K562 (cell line): ENCODE data around the gene GPR157.

Experiments
- BRCA1 ChIP-seq, 2 experiments: fragments of 450-650 bp in 1 of 2; sonication (generic) in 1 of 2; formaldehyde crosslinking in 1 of 2; IDR thresholded peaks; 2 replicates each; pipeline versions ENCODE4 v1.5.0 to v1.6.1; 2017 to 2020; ENCODE audit warnings: mild to moderate bottlenecking in 1 of 2, missing genetic modification reagents in 1 of 2
- CTCF ChIP-seq, 3 experiments: IDR thresholded peaks in 2 of 3; conservative IDR thresholded peaks in 1 of 3; 2 replicates each; pipeline ENCODE4 v1.5.1; 2011 to 2012; ENCODE audit warnings: low read length in 3 of 3, mild to moderate bottlenecking in 3 of 3, control low read depth in 2 of 3, improper control_type of control experiment in 1 of 3, inconsistent platforms in 1 of 3, low read depth in 1 of 3, mixed read lengths in 1 of 3, moderate library complexity in 1 of 3; ENCODE audit not compliant: insufficient read depth in 2 of 3
- DPF2 ChIP-seq: fragments of 450-650 bp; IDR thresholded peaks from 2 replicates; pipeline ENCODE4 v1.6.1; 2016
- ELF4 ChIP-seq: fragments of 450-650 bp; formaldehyde crosslinking; IDR thresholded peaks from 2 replicates; pipeline ENCODE4 v1.4.0; 2022; ENCODE audit warnings: missing genetic modification characterization
- ELK3 ChIP-seq: fragments of 450-650 bp; formaldehyde crosslinking; IDR thresholded peaks from 2 replicates; pipeline ENCODE4 v1.4.0; 2020; ENCODE audit warnings: mild to moderate bottlenecking
- KDM1A ChIP-seq, 2 experiments: fragments of 450-650 bp; IDR thresholded peaks; 2 replicates each; pipeline ENCODE4 v1.6.1; 2016; ENCODE audit warnings: mild to moderate bottlenecking in 2 of 2
- REST ChIP-seq, 2 experiments: fragments of 450-650 bp; formaldehyde crosslinking in 1 of 2; IDR thresholded peaks; 2 replicates each; pipeline versions ENCODE4 v1.4.0 to v1.6.1; 2014 to 2020; ENCODE audit warnings: mild to moderate bottlenecking in 2 of 2, borderline replicate concordance in 1 of 2, low read depth in 1 of 2
- RFX5 ChIP-seq: IDR thresholded peaks from 2 replicates; pipeline ENCODE4 v1.6.1; 2011; ENCODE audit warnings: low read depth, mild to moderate bottlenecking, improper control_type of control experiment, low read length
- TAF1 ChIP-seq: IDR thresholded peaks from 2 replicates; pipeline ENCODE4 v1.6.1; 2011; ENCODE audit warnings: mild to moderate bottlenecking, low read length, moderate library complexity; ENCODE audit not compliant: insufficient read depth, control insufficient read depth, severe bottlenecking; ENCODE audit errors: extremely low read depth
- ZBTB40 ChIP-seq, 2 experiments: fragments of 450-650 bp in 1 of 2; sonication (generic) in 1 of 2; formaldehyde crosslinking in 1 of 2; IDR thresholded peaks; 2 replicates each; pipeline versions ENCODE4 v1.7.1 to v1.9.0; 2016 to 2022; ENCODE audit warnings: inconsistent platforms in 1 of 2, mild to moderate bottlenecking in 1 of 2, missing genetic modification reagents in 1 of 2

GRCh38 chr1:9125325-9125724 is 3.6 kb downstream of the GPR157 start:
- TF ChIP-seq DPF2 (no peak), CTCF (IDR thresholded peaks at IDR 0.05 in 2 of 3, conservative IDR thresholded peaks at IDR 0.05 in 1 of 3; ENCODE audit: insufficient read depth in 2 of 3, low read depth in 1 of 3, low read length in 3 of 3) (no peak), REST (IDR thresholded peaks at IDR 0.05; ENCODE audit: borderline replicate concordance) (no peak), REST (CRISPR knock-in tag; IDR thresholded peaks at IDR 0.05; ENCODE audit: low read depth) (no peak), ZBTB40 (IDR thresholded peaks at IDR 0.05) (no peak), ZBTB40 (CRISPR knock-in tag; IDR thresholded peaks at IDR 0.05) (no peak), ELF4 (CRISPR knock-in tag) (no peak), RFX5 (no peak), BRCA1 (IDR thresholded peaks at IDR 0.05) (no peak), BRCA1 (CRISPR knock-in tag; IDR thresholded peaks at IDR 0.05) (no peak), KDM1A (IDR thresholded peaks at IDR 0.05) (no peak), ELK3 (no peak), TAF1 (no peak)
